H1 (cell line): ENCODE results near the gene DNMT3B.

Experiments used
- MAFK ChIP-seq: IDR thresholded peaks from 2 replicates; pipeline ENCODE4 v1.6.1; 2012; ENCODE audit warnings: low read depth, mild to moderate bottlenecking, improper control_type of control experiment, low read length
- POLR2A ChIP-seq, 2 experiments: IDR thresholded peaks; 1 replicate in 1 of 2; 2 replicates in 1 of 2; pipeline ENCODE4 v1.6.1; 2011; ENCODE audit warnings: low read depth in 2 of 2, low read length in 2 of 2, mild to moderate bottlenecking in 2 of 2; ENCODE audit errors: control extremely low read depth in 1 of 2
- SUZ12 ChIP-seq: fragments of 200-600 bp; sonication (generic); IDR thresholded peaks from 2 replicates; pipeline ENCODE4 v1.6.1; 2012; ENCODE audit warnings: mild to moderate bottlenecking, inconsistent platforms, low read length, moderate library complexity, mixed read lengths
- YY1 ChIP-seq: IDR thresholded peaks from 2 replicates; pipeline ENCODE4 v1.6.1; 2011; ENCODE audit warnings: low read depth, mild to moderate bottlenecking, low read length
- TF ChIP-seq, protein P1 (sequence below), 3 experiments: IDR thresholded peaks; 1 replicate in 2 of 3; 2 replicates in 1 of 3; pipeline versions ENCODE4 v1.5.1 to v1.6.1; 2011; ENCODE audit warnings: low read length in 3 of 3, mild to moderate bottlenecking in 3 of 3, inconsistent platforms in 2 of 3, low read depth in 1 of 3, moderate library complexity in 1 of 3; ENCODE audit not compliant: insufficient read depth in 1 of 3; ENCODE audit errors: control extremely low read depth in 1 of 3
- TF ChIP-seq, protein P2 (sequence below): IDR thresholded peaks from 2 replicates; pipeline ENCODE4 v1.6.1; 2011; ENCODE audit warnings: low read depth, mild to moderate bottlenecking, low read length; ENCODE audit not compliant: insufficient read depth

DNA sequence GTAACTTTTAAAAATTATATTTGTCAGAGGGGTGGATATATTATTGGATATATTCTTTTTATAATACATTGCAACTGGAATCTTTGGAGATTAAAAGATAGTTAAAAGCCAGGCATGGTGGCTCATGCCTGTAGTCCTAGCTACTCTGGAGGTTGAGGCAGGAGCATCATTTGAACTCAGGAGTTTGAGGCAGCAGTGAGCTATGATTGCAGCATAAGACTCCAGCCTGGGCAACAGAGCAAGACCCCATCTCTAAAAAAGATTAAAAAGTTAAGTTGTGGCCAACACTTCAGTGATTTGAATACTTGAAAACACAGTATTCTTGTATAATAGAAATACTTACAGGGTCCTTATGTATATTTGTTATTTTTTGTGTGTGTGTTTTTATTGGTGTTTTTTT lies 72.8 kb downstream of the DNMT3B start:
- TF ChIP-seq, protein P1, sequence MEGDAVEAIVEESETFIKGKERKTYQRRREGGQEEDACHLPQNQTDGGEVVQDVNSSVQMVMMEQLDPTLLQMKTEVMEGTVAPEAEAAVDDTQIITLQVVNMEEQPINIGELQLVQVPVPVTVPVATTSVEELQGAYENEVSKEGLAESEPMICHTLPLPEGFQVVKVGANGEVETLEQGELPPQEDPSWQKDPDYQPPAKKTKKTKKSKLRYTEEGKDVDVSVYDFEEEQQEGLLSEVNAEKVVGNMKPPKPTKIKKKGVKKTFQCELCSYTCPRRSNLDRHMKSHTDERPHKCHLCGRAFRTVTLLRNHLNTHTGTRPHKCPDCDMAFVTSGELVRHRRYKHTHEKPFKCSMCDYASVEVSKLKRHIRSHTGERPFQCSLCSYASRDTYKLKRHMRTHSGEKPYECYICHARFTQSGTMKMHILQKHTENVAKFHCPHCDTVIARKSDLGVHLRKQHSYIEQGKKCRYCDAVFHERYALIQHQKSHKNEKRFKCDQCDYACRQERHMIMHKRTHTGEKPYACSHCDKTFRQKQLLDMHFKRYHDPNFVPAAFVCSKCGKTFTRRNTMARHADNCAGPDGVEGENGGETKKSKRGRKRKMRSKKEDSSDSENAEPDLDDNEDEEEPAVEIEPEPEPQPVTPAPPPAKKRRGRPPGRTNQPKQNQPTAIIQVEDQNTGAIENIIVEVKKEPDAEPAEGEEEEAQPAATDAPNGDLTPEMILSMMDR (IDR thresholded peaks at IDR 0.05; ENCODE audit: control extremely low read depth in 1 of 3, insufficient read depth in 1 of 3, low read depth in 1 of 3, low read length in 3 of 3) = no peak
- TF ChIP-seq YY1 (no peak), SUZ12 (no peak), POLR2A (IDR thresholded peaks at IDR 0.05; ENCODE audit: control extremely low read depth in 1 of 2, low read depth in 2 of 2, low read length in 2 of 2) (no peak), MAFK (no peak)
- TF ChIP-seq, protein P2, sequence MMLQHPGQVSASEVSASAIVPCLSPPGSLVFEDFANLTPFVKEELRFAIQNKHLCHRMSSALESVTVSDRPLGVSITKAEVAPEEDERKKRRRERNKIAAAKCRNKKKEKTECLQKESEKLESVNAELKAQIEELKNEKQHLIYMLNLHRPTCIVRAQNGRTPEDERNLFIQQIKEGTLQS = no peak
